Measurements from ENCODE around the gene TTN.

Gene TTN

GRCh38 chr2:178807227-178808008 is at the start of gene TTN:
TSS of gene TTN (minus strand) at chr2:178807423. CDS start at chr2:178804642, 2,781 bp downstream.
- DNase-seq = no peak

DNA sequence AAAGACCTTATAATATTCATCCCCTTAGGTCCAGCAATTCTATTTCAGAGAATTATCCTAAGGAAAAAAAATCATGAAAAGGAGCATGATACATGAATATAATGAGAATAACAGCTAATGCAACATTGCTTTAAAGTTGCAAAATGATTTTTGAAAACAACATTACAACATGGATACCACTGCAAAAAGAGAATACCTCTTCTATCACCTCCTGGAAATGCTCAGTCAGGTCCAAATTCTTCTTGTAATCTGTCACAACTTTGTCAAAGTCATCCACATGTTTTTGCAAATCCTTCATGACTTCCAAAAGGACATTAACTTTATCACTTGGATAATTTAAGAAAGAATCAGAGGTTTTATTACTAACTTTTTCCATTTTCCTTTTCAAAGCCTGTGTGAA is 47.9 kb upstream of the TTN start:
- DNase-seq = no peak

- DNase-seq = no peak
These were observed 41.1 kb upstream of the TTN start for GRCh38 chr2:178848335-178848734.

DNA sequence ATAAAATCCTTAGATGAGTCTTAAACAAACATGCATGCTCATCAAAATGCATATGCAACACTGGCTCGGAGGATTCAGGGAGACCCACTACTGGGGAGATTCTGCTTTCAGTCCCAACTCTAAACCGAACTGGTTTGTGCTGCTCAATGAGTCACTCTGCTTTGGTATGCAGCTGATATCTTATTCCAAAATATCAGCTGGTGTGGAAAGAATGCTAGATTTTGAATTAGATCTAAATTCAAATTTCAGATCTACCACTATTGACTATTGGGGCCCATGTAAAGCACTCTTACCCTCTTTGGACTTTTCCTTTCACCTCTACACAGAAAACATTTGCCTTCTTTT is 39.2 kb upstream of the TTN start:
- DNase-seq = no peak

DNA sequence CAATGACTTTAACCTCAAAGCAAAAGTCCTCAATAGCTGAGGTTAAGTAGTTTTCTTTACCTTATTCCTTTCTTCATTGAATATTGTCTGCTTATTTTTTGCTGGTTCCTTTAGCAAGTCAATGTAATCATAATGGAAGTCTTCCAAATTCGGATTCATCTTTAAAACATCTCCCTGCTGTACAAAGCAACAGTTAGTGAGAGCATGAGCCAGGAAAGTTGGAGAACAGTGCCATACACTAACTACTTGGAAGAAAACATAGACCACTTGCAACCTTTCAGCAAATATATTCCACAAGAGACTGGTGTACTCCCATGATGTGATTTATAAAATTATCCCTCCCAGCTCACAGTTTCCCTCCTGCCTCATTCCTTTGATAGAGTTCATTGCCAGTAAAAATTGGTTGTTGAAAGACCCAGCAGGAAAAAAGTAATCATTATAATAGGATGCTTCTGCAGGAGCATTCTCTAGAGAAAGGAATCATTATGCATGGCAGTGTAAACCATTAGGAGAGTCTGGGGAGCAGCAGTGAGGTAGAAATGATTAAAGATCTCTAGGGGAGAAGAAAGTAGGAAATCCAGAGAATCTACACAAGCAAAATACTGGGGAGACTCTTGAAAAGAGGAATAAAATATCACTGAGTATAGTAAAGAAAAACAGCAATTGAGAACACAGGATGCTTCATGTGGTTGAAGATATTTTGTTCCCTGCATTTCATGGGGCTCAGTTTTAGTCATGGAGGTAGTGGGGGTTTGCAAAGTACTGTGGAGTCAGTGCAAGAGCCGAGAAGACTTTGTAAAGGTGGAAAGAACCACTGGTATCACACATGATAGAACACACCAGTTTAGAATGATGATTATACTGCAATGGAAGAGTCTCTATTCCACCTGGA is 38.6 kb upstream of the TTN start:
- no peak for DNase-seq

DNA sequence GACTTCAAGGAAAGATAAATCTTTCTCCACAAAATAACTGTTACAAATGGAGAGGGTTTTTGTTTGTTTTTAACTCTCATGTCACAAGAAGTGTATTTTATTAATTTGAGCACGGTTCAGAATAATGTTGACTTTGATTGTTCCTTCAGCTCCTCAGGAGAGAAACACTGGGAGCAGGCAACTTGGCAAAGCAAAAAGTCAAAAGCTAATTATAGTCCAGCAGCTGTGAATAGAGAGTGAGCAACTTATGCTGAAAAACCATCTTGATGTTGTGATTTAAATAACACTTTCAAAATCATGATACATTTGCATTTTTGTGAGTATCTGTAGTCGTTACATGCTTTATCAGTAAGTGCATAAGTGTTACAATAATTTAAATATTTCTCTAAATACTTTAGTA is 37.5 kb upstream of the TTN start:
- DNase-seq = no peak

GRCh38 chr2:178844269-178844668 is 37.0 kb upstream of the TTN start:
- DNase-seq = no peak

GRCh38 chr2:178843697-178844096 is 36.5 kb upstream of the TTN start:
- DNase-seq = no peak

DNA sequence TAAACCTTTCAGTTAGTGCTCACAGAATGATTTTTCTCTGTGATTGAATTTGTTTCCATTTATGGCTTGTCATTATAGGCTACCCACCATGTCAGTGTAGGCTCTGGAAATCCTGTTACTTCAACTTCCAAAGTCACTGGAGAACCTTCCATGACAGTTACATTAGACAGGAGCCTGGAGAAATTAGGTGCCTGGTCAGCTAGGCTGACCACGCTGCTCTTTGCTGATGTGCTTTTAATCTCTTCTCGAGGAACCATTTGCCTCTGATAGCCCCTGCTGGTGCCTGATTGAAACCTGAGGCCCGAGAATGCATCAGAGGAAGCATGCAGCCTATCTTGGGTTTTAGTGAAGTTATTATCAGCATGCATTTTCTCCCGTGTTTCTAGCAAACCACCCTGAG is 29.6 kb upstream of the TTN start:
- no peak for DNase-seq

GRCh38 chr2:178834086-178834485 is 26.9 kb upstream of the TTN start:
- DNase-seq = no peak

- DNase-seq = no peak
These were observed 26.2 kb upstream of the TTN start for GRCh38 chr2:178833382-178833781.

DNA sequence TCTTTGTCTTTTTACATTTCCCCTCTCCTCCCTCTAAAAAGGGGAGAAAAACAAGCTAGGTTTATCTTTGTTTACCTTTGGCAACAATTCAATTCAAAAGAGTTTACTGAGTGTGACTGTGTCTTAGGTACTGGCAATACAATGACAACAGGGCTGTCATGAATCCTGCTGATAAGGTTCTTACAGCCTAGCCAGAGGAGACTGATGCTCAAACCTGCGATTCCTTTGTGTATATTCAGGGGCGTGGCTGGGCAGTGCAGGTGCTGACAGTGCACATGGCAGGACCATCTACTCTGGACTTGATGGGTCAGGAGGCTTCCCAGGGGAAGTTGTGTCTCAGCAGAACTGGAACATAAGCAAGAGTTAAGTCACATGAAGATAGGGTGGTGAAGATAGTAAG is 23.2 kb upstream of the TTN start:
- DNase-seq = no peak

DNA sequence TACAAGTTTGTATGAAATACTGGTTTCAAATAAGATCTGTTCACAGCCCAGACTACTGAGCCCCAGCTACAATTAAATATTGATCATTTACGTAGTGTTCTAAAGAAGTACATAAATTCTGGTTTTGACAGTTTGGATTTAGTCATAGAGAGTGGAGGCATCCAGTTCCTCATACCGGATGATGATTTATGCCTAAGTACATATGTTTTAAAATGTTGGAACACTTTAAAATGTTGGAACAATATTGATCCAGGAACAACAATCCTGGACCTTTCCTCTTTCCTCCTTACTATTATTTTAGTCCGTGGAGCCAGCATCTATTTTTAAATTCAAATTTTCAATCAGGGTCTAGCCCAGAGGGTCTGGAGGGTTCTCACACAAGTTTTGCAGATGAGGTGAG is 22.8 kb upstream of the TTN start:
- no peak for DNase-seq

GRCh38 chr2:178829299-178829960 is 22.2 kb upstream of the TTN start:
- DNase-seq = no peak

GRCh38 chr2:178828486-178828881 is 21.3 kb upstream of the TTN start:
- no peak for DNase-seq

DNA sequence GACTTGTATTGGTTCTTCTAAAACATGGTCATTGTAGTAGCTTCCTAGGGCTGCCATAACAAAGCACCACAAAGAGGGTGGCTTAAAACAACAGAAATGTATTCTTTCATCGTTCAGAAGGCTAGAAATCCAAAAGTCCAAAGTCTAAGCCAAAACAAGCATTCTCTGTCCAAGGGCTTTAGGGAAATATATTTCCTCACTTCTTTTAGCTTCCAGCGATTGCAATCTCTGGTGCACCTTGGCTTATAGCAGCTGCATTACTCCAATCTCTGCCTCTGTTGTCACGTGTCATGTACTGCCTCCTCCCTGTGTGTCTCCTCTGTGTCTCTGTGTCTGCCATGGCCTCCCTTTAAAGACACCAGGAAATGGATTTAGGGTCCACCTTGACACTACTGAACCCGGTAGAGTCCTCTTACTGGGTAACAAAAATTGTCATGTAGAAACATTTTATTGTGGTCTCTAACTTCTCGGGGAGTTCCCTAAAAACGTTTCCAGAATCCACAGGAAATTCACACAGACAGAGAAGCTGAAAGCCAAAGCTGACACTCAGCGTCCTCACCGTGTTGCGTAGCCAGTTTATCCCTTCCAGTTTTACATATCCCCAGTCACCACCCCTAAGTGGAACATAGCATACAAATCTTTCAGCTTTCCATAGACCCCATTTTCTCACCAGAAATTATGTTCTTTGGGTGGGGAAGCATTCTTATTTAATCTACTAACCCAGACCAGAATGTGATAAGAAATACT is 20.7 kb upstream of the TTN start:
- DNase-seq = no peak

GRCh38 chr2:178827111-178827510 is 19.9 kb upstream of the TTN start:
- DNase-seq = no peak

GRCh38 chr2:178825183-178825582 is 18.0 kb upstream of the TTN start:
- DNase-seq = no peak

GRCh38 chr2:178824181-178824580 is 17.0 kb upstream of the TTN start:
- DNase-seq = no peak

DNA sequence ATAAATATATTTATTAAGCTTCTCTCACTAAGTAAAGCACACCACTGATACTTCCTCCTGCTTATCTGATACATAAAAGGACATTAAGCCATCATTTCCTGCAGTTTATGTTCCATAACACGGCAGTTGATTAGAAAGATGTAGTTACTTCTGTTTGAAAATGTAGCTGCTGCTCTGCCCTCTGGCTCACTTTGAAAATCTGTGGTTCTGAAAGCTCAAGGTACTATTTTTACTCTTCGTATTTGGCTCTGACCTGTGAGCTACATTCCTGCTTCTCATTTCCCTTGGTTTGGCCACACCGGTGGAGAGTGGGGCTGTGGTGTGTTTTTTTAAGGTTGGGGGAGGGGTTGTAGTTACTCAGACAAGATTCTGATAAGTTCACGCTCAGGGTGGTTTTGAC is 12.8 kb upstream of the TTN start:
- no peak for DNase-seq

DNA sequence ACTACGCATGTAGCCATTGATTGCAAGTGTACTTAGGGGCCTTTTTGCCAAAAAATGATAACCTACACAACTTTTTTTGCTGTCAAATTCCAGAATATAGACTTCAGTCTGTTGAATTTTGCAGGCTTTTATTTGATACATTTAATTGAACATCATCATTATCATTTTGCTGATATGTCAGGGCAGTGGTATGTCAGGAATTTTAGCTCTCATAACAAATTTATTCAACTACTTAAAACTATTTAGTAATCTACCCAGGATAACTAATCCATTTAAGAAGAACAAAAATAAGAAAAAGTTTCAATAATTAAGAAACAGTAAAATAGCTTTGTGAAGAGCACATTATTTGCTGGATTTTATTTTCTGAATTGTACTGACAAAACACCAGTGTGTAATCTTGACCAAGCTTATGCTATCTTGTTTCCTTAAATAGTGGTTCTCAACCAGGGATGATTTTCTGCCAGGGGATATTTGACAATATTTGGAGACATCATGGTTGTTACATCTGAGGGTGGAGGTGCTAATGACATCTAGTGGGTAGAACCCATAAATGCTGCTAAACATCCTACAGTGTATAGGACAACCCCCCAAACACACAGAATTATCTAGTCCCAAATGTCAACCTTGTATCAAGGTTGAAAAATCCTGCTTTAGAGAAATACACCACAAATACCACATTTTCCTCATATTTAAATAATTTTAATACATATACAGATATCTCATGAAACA is 12.1 kb upstream of the TTN start:
- DNase-seq = no peak

- no peak for DNase-seq
These were observed 4.7 kb upstream of the TTN start for GRCh38 chr2:178811901-178812300.
